SW480 (cell line): Measurements from ENCODE around the gene CDH5.

Experiments
- DNase-seq: peaks from one replicate; pipeline ENCODE4 v3.0.0-alpha.2; 2016; ENCODE audit warnings: low spot score

The CDH5 gene

DNA sequence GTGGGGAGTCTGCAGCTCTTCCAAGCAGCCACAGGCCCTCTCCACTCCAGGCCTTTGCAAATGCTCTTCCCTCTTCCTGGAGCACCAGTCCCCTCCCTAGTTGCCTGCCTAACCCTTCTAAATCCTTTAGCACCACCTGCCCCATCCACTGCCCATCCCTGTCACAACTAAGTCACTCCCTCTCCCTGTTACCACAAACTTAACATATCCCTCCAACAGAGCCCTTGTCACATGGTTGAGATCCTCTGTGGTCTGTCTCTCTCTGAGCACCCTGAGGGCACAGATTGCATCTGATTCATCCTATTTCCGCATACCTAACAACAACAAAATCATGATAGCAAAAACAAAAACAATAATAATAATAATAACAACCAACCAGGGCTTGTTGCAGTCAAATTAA lies 49.6 kb downstream of the CDH5 start:
- peak; percentile 66 for DNase-seq

DNA sequence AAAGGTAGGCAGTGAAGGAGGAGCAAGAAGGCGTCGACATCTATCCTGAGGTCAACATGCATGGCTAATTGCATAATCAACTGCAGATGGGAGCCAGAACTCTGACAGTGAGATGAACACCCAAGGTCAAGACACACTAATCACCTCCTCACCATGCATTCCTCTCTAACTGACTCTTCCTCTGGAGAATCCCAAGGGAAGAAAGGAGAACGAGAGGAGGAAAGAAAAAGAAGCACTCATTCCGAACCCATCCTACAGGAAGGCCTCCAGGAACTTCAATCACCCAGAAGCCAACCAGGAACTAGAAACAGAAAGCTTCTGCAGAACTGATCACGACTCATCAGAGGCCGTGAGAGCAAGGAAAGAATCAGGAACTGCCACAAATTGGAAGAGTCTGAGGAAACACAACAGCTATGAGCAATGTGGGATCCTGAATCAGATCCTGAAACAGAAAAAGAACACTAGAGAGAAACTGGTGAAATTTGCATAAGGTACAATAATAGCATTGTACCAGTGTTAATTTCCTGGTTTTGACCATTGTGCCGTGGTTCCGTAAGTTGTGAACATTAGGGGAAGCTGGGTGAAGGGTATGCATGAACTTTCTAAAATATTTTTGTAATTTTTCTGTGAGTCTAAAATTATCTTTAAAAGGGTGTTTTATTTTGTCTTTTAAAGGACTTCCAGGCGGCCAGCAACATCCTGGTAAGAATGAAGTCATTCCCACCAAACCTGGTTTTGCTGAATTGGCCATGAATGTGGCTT lies 50.6 kb downstream of the CDH5 start:
- DNase-seq = no peak

DNA sequence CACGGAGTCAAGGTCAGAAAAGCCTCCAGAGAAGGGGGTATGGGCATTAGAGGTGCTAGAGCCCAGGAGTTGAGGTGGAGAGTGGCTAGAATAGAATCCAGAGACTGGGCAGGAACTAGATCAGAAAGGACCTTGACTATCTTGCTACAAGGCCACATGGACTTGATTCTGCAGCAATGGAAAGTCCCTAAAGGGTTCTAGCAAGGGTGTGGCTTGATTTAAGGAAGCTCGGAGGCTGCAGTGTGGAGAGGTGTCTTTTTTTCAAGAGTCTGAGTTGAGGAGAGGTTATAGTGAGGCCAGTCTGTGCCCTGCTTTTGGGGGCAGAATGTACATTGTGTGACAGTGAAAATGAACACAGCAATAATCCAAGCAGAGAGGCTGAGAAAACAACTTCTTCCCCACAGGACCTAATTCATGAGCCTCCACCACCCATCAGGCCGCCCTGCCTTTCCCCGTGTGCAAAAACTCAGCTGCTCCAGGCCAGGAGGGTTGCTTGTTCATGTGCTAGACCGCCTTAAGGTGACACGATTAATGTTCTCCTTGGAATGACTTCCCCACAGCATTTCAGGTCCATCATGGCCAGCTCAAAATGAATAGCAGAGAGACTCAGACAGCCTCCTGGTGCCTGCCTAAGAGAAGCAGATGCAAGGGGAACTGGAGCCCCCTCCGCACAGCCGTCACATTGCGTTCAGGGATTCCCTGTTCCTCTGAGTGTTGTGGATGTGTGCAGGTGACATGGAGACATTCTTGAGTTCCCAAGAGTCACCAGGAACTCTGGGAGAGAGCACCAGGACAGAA lies 51.9 kb downstream of the CDH5 start:
- no peak for DNase-seq

GRCh38 chr16:66419527-66419926 lies 53.0 kb downstream of the CDH5 start:
- DNase-seq = no peak

- DNase-seq = no peak
Measured at GRCh38 chr16:66420396-66420795, 53.9 kb downstream of the CDH5 start.

GRCh38 chr16:66421891-66422290 lies 55.4 kb downstream of the CDH5 start:
- DNase-seq = no peak

GRCh38 chr16:66422366-66422765 lies 55.9 kb downstream of the CDH5 start:
- DNase-seq = no peak

DNA sequence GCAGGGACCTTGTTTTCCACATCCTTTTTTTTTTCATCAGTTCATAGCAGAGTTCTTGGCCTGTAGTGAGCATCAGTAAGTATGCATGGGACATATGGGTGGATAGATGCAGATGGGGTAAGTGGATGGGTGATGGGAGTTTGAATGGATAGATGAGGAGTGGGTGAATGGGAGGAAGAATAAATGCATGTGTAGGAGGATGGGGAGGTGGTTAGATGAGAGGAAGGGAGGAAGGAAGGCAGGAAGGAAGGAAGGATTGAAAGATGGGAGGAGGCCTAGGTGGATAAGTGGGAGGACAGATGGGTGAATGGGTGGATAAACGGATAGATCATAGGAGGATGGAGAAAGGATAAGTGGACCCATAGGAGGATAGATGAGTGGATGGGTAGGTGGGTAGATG lies 56.7 kb downstream of the CDH5 start:
- no peak for DNase-seq

- DNase-seq = no peak
Measured at GRCh38 chr16:66425651-66426050, 59.2 kb downstream of the CDH5 start.

GRCh38 chr16:66426112-66427035 lies 59.9 kb downstream of the CDH5 start:
- peak; percentile 33 for DNase-seq

- peak; percentile 17 for DNase-seq
Measured at GRCh38 chr16:66427036-66427860, 60.8 kb downstream of the CDH5 start, which contains the start of gene BEAN1. BEAN1 (plus strand) TSS chr16:66427295; CDS start chr16:66437677, 10,382 bp downstream.

DNA sequence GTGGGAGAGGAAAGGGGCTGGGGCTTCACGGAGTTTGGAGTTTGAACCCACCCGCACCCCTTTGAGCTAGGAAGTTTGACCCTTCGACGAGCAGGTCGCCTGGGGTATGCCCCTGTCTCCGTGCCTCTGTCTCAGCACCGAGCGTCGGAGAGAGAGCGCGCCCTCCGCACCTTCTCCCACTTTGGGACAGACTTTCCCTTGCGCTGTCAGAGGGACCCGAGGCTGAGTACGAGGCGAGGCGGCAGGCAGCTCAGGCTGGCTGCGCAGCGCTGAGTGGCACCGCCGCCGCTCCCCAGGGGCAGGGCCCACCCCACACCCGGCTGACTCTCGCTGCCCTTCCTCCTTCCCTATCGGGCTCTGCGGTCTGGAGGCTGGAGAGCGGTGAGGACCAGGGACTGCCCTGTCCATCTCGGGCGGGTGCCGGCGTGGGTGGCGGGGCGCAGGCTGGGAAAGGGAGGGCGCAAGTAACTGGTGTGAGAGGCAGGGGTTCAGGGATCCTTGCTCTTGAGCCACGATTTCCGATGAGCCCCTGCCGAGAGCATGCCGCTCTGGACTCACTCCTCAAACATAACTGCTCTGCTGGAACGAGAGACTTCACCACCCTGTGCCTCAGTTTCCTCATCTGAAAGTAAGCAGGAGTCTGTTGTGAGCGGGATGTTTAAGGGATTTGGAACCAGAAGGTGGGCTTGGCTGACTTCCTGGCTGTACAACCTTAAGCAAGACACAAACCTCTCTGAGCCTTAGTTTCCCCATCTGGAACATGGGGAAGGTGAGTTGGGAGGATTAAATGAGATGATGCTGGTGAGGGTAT lies 61.6 kb downstream of the CDH5 start:
- no peak for DNase-seq

DNA sequence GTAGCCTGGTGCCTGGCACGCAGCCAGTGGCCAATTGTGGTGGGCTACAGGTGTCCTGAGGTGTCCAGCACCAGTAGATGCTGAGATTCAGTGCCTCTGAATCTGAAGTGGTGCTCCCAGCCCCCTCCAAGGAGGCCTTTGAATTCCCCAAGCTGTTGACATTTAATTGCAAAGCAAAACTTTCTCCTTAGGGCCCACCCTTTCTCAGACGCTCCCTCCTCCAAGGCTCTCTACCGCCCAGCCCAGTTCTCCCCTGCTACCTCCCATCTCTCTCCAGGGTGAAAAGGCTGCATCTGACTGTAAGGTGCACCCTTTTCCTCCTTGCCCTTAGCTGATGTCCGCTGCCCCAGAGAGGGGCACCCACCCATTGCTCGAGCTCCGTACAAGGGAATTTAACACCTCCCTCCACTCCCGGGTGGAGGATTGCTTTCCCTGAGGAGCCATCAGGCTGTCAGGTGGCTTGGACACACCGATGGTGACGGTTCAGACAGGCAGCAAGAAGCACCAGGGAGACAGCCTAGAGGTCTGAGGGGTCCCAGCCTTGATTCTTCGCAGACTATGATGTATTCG lies 62.3 kb downstream of the CDH5 start:
- DNase-seq = no peak

GRCh38 chr16:66429290-66429962 lies 62.9 kb downstream of the CDH5 start:
- DNase-seq = no peak

DNA sequence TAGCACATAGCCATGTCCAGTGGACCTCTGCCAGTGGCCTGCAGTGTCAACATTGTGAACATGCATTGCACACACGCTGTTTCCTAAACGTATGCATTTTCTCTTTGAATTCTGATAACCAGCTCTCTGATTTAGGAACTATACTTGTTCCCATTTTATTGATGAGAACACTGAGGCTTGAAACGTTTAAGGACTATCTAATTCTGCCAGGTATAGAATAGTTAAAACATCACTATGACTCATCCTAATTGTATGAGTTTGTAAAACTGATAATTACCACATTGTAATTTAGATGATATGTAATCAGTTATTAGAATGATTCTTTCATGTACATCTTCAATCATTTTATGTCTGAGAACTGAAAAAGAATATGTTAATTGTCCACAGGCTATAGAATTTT lies 63.7 kb downstream of the CDH5 start:
- DNase-seq = no peak

GRCh38 chr16:66431760-66432159 lies 65.3 kb downstream of the CDH5 start:
- DNase-seq = no peak

DNA sequence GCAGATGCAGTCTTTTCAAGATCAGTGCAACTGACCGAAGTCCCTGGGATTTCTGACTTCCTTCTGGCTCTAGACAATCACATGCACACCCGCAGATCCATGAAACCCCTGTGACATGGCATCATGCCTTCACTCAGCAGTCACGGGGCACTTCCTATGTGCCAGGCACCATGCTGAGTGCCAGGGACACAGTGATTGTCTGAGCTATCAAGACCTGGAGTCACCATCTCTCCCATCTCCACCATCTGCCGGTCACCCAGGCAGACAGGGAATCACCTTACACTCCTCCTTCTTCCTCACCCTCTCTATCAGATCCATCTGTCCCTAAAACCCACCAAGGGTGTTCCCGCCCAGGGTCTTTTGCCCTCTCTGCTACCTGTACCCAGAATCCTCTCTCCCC lies 65.9 kb downstream of the CDH5 start:
- DNase-seq = no peak

DNA sequence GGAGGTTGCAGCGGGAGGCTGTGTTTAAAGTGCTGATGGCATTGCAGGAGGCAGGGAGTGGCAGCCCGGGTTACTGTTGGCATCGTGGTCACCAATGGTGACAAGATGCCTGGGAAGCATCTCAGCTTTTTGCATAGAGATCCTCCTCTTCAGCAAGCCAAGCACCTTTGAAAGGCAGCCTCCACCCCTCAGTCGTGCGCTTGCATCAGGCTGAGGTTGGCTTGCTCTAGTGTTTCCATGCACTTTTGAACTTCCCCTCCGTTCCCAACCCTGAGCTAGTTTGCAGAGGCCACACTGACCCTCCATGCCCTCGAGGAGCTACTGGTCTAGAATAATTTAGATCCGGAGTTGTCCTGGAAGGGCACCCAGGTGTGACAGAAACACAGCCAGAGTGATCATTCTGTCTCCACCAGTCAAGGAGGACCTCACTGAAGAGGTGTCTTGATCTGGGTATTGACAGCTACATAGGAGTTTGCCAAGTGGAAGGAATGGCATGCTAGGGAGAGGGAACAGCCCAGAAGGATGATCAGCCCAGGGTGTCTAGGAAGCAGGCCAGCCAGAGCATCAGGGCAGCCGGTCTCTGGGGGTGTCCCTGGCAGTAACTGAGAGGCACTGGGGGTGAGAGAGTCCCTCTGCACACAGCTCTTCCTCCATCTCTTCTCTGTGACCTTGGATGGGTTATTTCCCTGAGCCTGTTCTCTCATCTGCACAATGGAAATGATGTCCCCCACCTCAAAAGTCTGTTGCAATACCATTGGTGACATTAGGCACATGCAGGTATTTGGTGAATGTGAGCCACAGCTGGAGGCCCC lies 68.3 kb downstream of the CDH5 start:
- DNase-seq = peak; percentile 42

DNA sequence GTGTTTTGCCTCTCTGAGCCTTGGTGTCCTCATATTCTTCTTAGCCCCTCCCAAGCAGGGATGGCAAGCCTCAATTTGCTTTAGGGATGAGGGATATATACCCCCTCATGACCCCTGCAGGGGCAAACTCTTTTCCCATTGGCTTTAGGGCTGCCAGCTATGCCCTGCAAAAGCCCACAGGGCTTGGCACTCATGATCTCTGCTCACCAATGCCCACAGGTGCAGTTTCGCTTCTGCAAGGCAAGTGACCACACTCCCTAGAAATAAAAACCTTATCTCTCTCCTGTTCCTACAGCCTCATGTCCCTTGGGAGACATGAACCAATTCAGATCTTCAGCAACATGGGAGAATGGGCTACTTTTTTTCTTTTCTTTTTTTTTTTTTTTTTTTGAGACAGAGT lies 69.4 kb downstream of the CDH5 start:
- DNase-seq = no peak
